OCI-LY7 (cell line): ENCODE data around the gene GSTO1. TPM values are rescaled to one million over a fixed set of nuclear protein-coding genes. Genes with fewer than 3 reads are reported as not detected.
A peak's percentile ranks its signal among the peaks of the same experiment; 100 is the strongest.

Source experiments
- BruUV-seq: library from RNA; stranded (reverse); fragments of 400-500 nt; replicated peaks from 2 replicates; lab custom pipeline; 2021; lab: Mats Ljungman, UMichigan
- CTCF ChIA-PET: fragments of 300-600 bp; sonication (Branson Sonifier 250); formaldehyde crosslinking; loops from one replicate; lab custom pipeline; 2022; ENCODE audit warnings: antibody characterized with exemption; ENCODE audit not compliant: unreplicated experiment; lab: Charles Lee
- POLR2A ChIA-PET: fragments of 300-600 bp; sonication (Branson Sonifier 250); formaldehyde crosslinking; loops from one replicate; lab custom pipeline; 2022; ENCODE audit warnings: antibody characterized with exemption; lab: Charles Lee
- DNase-seq: peaks from one replicate; pipeline ENCODE4 v3.0.0-alpha.2; 2015; ENCODE audit warnings: low spot score
- H2AFZ ChIP-seq: fragments of 200-600 bp; sonication (generic), shearing (Covaris generic); 2 replicates; pipeline ENCODE4 v1.6.1; 2014; ENCODE audit warnings: mild to moderate bottlenecking, antibody characterized with exemption, low read length, moderate library complexity
- H3K27ac ChIP-seq: fragments of 200-600 bp; sonication (generic); 2 replicates; pipeline ENCODE4 v1.5.1; 2014; ENCODE audit warnings: mixed run types, low read depth, mild to moderate bottlenecking, moderate library complexity, low read length, inconsistent platforms; ENCODE audit not compliant: poor library complexity, severe bottlenecking
- H3K36me3 ChIP-seq: fragments of 200-600 bp; sonication (generic); 2 replicates; pipeline ENCODE4 v1.6.1; 2014; ENCODE audit warnings: mild to moderate bottlenecking, antibody characterized with exemption, low read length, moderate library complexity, mixed read lengths; ENCODE audit not compliant: insufficient read depth
- H3K4me1 ChIP-seq: fragments of 200-600 bp; sonication (generic); 2 replicates; pipeline ENCODE4 v1.5.1; 2014; ENCODE audit warnings: mild to moderate bottlenecking, low read length; ENCODE audit not compliant: insufficient read depth, poor library complexity, severe bottlenecking
- H3K4me2 ChIP-seq: fragments of 200-600 bp; sonication (generic); 2 replicates; pipeline ENCODE4 v1.6.1; 2014; ENCODE audit warnings: mild to moderate bottlenecking, low read length
- H3K4me3 ChIP-seq: fragments of 200-600 bp; sonication (generic); 2 replicates; pipeline ENCODE4 v1.5.1; 2014; ENCODE audit warnings: mild to moderate bottlenecking, low read depth, low read length; ENCODE audit not compliant: poor library complexity, severe bottlenecking
- H3K79me2 ChIP-seq: fragments of 200-600 bp; sonication (generic); 2 replicates; pipeline ENCODE4 v1.6.1; 2016; ENCODE audit warnings: low read depth, mild to moderate bottlenecking, low read length, moderate library complexity, mixed read lengths; ENCODE audit not compliant: insufficient read depth
- H3K9me2 ChIP-seq: fragments of 200-600 bp; sonication (generic); 2 replicates; pipeline ENCODE4 v1.6.1; 2016; ENCODE audit warnings: mild to moderate bottlenecking, low read length, mixed read lengths; ENCODE audit not compliant: insufficient read depth
- H3K9me3 ChIP-seq: fragments of 200-600 bp; sonication (generic); 2 replicates; pipeline ENCODE4 v1.6.1; 2014; ENCODE audit warnings: mild to moderate bottlenecking, mixed run types, low read length, mixed read lengths
- H4K20me1 ChIP-seq: fragments of 200-600 bp; sonication (generic); 2 replicates; pipeline ENCODE4 v1.6.1; 2014; ENCODE audit warnings: mild to moderate bottlenecking, antibody characterized with exemption, low read length, moderate library complexity, mixed read lengths; ENCODE audit not compliant: insufficient read depth
- EZH2phosphoT487 ChIP-seq: fragments of 200-600 bp; sonication (generic); IDR thresholded peaks from 2 replicates; pipeline ENCODE4 v1.6.1; 2018; ENCODE audit warnings: low read depth, borderline replicate concordance, mild to moderate bottlenecking, mixed run types, antibody characterized with exemption, low read length, moderate library complexity, mixed read lengths
- intact Hi-C: fragments of 100-400 bp; cut with micrococcal nuclease; formaldehyde crosslinking; loops from one replicate; pipeline ENCODE4 v1.10.0; 2022; ENCODE audit not compliant: unreplicated experiment
- total RNA-seq, 2 experiments: library from RNA; depleted of rRNA in 1 of 2; stranded (reverse); fragments of >200 nt in 1 of 2; shearing (Covaris generic) in 1 of 2; gene quantifications; 2 replicates each; pipeline ENCODE4 v1.2.3, GENCODE V29; 2014 to 2022
- TF ChIP-seq, protein P1 (sequence below): fragments of 200-600 bp; sonication (generic); conservative IDR thresholded peaks from 2 replicates; pipeline ENCODE4 v1.5.1; 2014; ENCODE audit warnings: mild to moderate bottlenecking, antibody characterized with exemption, low read length, moderate library complexity, mixed read lengths

Gene GSTO1
- total RNA-seq, 2 experiments from 2014 or later = 1.7 to 27.4 TPM

DNA sequence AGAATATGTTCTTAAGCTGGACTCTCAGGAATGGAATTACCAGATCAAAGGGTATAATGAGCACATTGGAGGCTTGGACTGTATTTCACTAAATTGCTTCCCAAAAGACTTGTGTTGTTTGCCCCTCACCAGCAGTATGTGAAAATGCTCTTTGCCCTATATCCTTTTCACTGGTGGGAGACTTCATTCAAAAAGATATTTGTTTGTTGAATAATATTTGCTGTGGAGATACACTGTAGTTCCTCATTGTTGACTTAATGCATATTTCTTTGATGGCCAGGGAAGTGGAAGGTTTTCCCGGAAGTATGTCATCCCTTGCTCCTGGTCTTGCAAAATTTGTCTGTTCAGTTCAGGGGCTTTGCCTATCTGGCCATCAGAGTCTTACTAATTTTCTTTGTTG, 33.7 kb downstream of the GSTO1 start:
- POLR2A ChIA-PET = no interaction called here
- H3K4me2 ChIP-seq = no peak overlapping the region
- no peaks in the 10 kb centered on the region for H3K9me2 ChIP-seq
- no peak overlapping the region for H3K4me3 ChIP-seq
- intact Hi-C loops = no loop called here
- BruUV-seq = no TSS peak
- no peaks in the 10 kb centered on the region for H3K36me3 ChIP-seq
- H3K9me3 ChIP-seq = no peaks in the 10 kb centered on the region
- H3K27ac ChIP-seq = no peak overlapping the region
- H4K20me1 ChIP-seq = no peaks in the 10 kb centered on the region
- DNase-seq = no peak
- TF ChIP-seq EZH2phosphoT487 = no peak
- TF ChIP-seq, protein P1, sequence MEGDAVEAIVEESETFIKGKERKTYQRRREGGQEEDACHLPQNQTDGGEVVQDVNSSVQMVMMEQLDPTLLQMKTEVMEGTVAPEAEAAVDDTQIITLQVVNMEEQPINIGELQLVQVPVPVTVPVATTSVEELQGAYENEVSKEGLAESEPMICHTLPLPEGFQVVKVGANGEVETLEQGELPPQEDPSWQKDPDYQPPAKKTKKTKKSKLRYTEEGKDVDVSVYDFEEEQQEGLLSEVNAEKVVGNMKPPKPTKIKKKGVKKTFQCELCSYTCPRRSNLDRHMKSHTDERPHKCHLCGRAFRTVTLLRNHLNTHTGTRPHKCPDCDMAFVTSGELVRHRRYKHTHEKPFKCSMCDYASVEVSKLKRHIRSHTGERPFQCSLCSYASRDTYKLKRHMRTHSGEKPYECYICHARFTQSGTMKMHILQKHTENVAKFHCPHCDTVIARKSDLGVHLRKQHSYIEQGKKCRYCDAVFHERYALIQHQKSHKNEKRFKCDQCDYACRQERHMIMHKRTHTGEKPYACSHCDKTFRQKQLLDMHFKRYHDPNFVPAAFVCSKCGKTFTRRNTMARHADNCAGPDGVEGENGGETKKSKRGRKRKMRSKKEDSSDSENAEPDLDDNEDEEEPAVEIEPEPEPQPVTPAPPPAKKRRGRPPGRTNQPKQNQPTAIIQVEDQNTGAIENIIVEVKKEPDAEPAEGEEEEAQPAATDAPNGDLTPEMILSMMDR = no peak
- H2AFZ ChIP-seq = no peak overlapping the region
- no peaks in the 10 kb centered on the region for H3K4me1 ChIP-seq
- CTCF ChIA-PET = no interaction called here
- H3K79me2 ChIP-seq = no peaks in the 10 kb centered on the region

GRCh38 chr10:104291439-104291951, 36.8 kb downstream of the GSTO1 start:
- H3K9me3 ChIP-seq = no peaks in the 10 kb centered on the region
- intact Hi-C loops = loop anchor here (1.0 kb wide), 2 partner anchors 9 to 59 kb away; no protein-coding TSS in a partner anchor
- no peak overlapping the region for H3K4me3 ChIP-seq
- TF ChIP-seq, protein P1 = peak; percentile 100
- no peak for TF ChIP-seq EZH2phosphoT487
- ChIA-PET POLR2A (interaction anchor here (0.6 to 2.8 kb wide), 7 partner anchors 15 to 128 kb away, joined by 4 to 16 read pairs (median 5); partner anchors contain the start of gene CFAP58), CTCF (interaction anchor here (0.5 to 1.9 kb wide), 12 partner anchors 8 to 170 kb away, joined by 3 to 8 read pairs (median 4); partner anchors contain the start of genes GSTO2 and SFR1)
- H3K4me2 ChIP-seq = peak overlapping the region; percentile 21
- no peaks in the 10 kb centered on the region for H4K20me1 ChIP-seq
- H3K79me2 ChIP-seq = no peaks in the 10 kb centered on the region
- no peak overlapping the region for H3K27ac ChIP-seq
- H2AFZ ChIP-seq = no peak overlapping the region; the same call in 1 of the 2 replicates
- no TSS peak for BruUV-seq
- no peaks in the 10 kb centered on the region for H3K36me3 ChIP-seq
- peak; percentile 91 for DNase-seq
- no peaks in the 10 kb centered on the region for H3K4me1 ChIP-seq
- no peaks in the 10 kb centered on the region for H3K9me2 ChIP-seq

- Histone ChIP-seq H3K79me2 (no peaks in the 10 kb centered on the region), H3K4me1 (peaks cover 3% of the 10 kb centered on the region), H3K4me2 (no peak overlapping the region), H4K20me1 (no peaks in the 10 kb centered on the region), H3K4me3 (no peak overlapping the region), H3K9me3 (no peaks in the 10 kb centered on the region), H3K36me3 (no peaks in the 10 kb centered on the region), H3K27ac (no peak overlapping the region), H3K9me2 (no peaks in the 10 kb centered on the region), H2AFZ (no peak overlapping the region)
- TF ChIP-seq, protein P1 = no peak
- TF ChIP-seq EZH2phosphoT487 = no peak
- intact Hi-C loops = no loop called here
- no TSS peak for BruUV-seq
- no peak for DNase-seq
- ChIA-PET CTCF (interaction anchor here (0.6 to 1.4 kb wide), 4 partner anchors 13 to 310 kb away, joined by 3 to 11 read pairs (median 4); no protein-coding TSS in a partner anchor), POLR2A (interaction anchor here (0.5 to 2.8 kb wide), 5 partner anchors 13 to 48 kb away, joined by 3 to 16 read pairs (median 3); no protein-coding TSS in a partner anchor)
Observed at GRCh38 chr10:104293011-104293410, 38.3 kb downstream of the GSTO1 start.
